ENCODE results near the gene ACTR2.
A peak's percentile ranks its signal among the peaks of the same experiment; 100 is the strongest.
"Not testable (repeated sequence)": the region's sequence is repeated elsewhere in the genome, so short reads cannot be mapped to it uniquely, and the experiment has no call there.

The ACTR2 gene

GRCh38 chr2:65182570-65182969 is 45.1 kb upstream of the ACTR2 start:
- Histone ChIP-seq H3K9me3 (ENCODE audit: control insufficient read depth, insufficient read depth, low read depth, low read length) (no peaks in the 10 kb centered on the region), H3K27ac (ENCODE audit: extremely low read depth, low read depth, low read length) (no peak overlapping the region), H3K36me3 (ENCODE audit: control insufficient read depth in 2 of 2, insufficient read depth in 1 of 2, low read length in 2 of 2) (no peaks in the 10 kb centered on the region), H3K4me3 (ENCODE audit: low read depth, low read length) (no peak overlapping the region), H3K4me1 (ENCODE audit: control insufficient read depth, insufficient read depth, low read length) (no peaks in the 10 kb centered on the region)
- ChIA-PET POLR2A (no interaction called here), CTCF (no interaction called here)
- no peak for TF ChIP-seq ZNF157 (tag by site-specific recombination; IDR thresholded peaks at IDR 0.05)
- TF ChIP-seq, protein P1, sequence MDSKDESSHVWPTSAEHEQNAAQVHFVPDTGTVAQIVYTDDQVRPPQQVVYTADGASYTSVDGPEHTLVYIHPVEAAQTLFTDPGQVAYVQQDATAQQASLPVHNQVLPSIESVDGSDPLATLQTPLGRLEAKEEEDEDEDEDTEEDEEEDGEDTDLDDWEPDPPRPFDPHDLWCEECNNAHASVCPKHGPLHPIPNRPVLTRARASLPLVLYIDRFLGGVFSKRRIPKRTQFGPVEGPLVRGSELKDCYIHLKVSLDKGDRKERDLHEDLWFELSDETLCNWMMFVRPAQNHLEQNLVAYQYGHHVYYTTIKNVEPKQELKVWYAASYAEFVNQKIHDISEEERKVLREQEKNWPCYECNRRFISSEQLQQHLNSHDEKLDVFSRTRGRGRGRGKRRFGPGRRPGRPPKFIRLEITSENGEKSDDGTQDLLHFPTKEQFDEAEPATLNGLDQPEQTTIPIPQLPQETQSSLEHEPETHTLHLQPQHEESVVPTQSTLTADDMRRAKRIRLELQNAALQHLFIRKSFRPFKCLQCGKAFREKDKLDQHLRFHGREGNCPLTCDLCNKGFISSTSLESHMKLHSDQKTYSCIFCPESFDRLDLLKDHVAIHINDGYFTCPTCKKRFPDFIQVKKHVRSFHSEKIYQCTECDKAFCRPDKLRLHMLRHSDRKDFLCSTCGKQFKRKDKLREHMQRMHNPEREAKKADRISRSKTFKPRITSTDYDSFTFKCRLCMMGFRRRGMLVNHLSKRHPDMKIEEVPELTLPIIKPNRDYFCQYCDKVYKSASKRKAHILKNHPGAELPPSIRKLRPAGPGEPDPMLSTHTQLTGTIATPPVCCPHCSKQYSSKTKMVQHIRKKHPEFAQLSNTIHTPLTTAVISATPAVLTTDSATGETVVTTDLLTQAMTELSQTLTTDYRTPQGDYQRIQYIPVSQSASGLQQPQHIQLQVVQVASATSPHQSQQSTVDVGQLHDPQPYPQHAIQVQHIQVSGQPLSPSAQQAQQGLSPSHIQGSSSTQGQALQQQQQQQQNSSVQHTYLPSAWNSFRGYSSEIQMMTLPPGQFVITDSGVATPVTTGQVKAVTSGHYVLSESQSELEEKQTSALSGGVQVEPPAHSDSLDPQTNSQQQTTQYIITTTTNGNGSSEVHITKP (tag by site-specific recombination; IDR thresholded peaks at IDR 0.05), result no peak

DNA sequence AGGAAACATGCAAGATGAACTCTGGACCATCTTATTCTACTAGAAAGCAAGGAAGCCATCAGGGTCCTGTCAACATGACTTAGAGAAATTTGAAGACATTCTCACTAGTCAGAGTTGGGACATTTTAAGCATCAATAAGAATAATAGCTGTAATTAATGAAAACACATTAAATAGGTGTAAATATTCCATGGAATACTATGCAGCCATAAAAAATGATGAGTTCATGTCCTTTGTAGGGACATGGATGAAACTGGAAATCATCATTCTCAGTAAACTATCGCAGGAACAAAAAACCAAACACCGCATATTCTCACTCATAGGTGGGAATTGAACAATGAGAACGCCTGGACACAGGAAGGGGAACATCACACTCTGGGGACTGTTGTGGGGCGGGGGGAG is 44.2 kb upstream of the ACTR2 start:
- CTCF ChIA-PET; H3K9me3 ChIP-seq (ENCODE audit: control insufficient read depth, insufficient read depth, low read depth, low read length); POLR2A ChIA-PET; H3K4me1 ChIP-seq (ENCODE audit: control insufficient read depth, insufficient read depth, low read length); H3K4me3 ChIP-seq (ENCODE audit: low read depth, low read length); H3K27ac ChIP-seq (ENCODE audit: extremely low read depth, low read depth, low read length); H3K36me3 ChIP-seq (ENCODE audit: control insufficient read depth in 2 of 2, insufficient read depth in 1 of 2, low read length in 2 of 2): not testable (repeated sequence)
- peak; percentile 85 for TF ChIP-seq ZNF146 (tag by site-specific recombination; IDR thresholded peaks at IDR 0.05)

GRCh38 chr2:65185012-65185411 is 42.6 kb upstream of the ACTR2 start:
- CTCF ChIA-PET, result interaction anchor here (0.6 to 2.1 kb wide), 5 partner anchors 120 to 760 kb away, joined by 3 to 5 read pairs (median 3); partner anchors contain the start of gene CEP68
- Histone ChIP-seq H3K9me3 (ENCODE audit: control insufficient read depth, insufficient read depth, low read depth, low read length) (no peaks in the 10 kb centered on the region), H3K4me3 (ENCODE audit: low read depth, low read length) (no peak overlapping the region), H3K27ac (ENCODE audit: extremely low read depth, low read depth, low read length) (no peak overlapping the region), H3K36me3 (ENCODE audit: control insufficient read depth in 2 of 2, insufficient read depth in 1 of 2, low read length in 2 of 2) (no peaks in the 10 kb centered on the region), H3K4me1 (ENCODE audit: control insufficient read depth, insufficient read depth, low read length) (no peaks in the 10 kb centered on the region)
- POLR2A ChIA-PET, result no interaction called here
- TF ChIP-seq ZNF175 (tag by site-specific recombination; IDR thresholded peaks at IDR 0.05), result no peak

GRCh38 chr2:65186093-65186868 is 41.4 kb upstream of the ACTR2 start:
- no peak overlapping the region for H3K27ac ChIP-seq (ENCODE audit: extremely low read depth, low read depth, low read length)

More at GRCh38 chr2:65186093-65186868, 41.4 kb upstream of the ACTR2 start:
- Histone ChIP-seq H3K4me3 (ENCODE audit: low read depth, low read length) (no peak overlapping the region), H3K4me1 (ENCODE audit: control insufficient read depth, insufficient read depth, low read length) (no peaks in the 10 kb centered on the region), H3K36me3 (ENCODE audit: control insufficient read depth in 2 of 2, insufficient read depth in 1 of 2, low read length in 2 of 2) (no peaks in the 10 kb centered on the region), H3K9me3 (ENCODE audit: control insufficient read depth, insufficient read depth, low read depth, low read length) (no peaks in the 10 kb centered on the region)
- TF ChIP-seq ZNF548 (tag by site-specific recombination; IDR thresholded peaks at IDR 0.05) (no peak), ZBTB11 (tag by site-specific recombination; conservative IDR thresholded peaks at IDR 0.05; ENCODE audit: low read depth) (no peak)
- POLR2A ChIA-PET, result interaction anchor here (0.8 kb wide), 1 partner anchor 56 kb away, joined by 3 read pairs; the partner anchor contains the start of gene RAB1A
- CTCF ChIA-PET, result interaction anchor here (0.6 to 2.1 kb wide), 28 partner anchors 8 to 1078 kb away, joined by 3 to 16 read pairs (median 4); partner anchors contain the start of gene CEP68
